ENCODE measurements around the gene B4GALT2.

DNA sequence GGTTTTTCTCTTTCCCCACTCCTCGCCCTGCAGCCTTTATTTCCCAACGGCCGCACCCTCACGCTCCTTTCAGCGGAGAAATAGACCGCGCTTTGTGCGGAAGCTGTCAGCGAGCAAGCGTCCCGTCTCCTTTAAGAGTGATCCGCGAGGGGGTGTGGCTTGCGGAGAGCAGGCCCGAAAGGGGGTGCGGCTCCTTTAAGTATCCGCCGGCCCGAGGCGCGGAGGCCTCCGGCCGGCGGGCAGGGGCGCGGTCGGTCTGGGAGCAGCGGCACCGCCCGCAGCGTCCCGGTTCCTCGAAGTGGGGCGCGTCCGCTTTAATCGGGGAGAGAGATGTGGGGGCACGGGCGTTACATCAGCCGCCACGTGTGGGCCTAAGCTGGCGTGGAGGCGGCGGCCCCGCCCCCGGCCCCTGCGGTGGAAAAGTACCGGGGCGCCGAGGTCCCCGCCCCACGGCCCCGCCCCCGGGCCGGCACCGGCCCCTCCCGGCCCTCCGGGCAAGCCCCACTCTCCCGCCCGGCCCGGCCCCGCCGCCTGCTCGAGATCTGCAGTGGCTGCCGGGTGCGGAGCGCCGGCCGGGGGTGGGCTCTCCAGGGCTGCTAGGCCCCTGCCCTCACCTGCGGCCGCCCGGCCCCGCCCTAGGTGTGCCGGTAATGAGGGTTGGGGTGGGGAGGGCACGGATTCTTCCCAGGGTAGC lies 51.0 kb downstream of the B4GALT2 start:
- TF ChIP-seq, protein P1, sequence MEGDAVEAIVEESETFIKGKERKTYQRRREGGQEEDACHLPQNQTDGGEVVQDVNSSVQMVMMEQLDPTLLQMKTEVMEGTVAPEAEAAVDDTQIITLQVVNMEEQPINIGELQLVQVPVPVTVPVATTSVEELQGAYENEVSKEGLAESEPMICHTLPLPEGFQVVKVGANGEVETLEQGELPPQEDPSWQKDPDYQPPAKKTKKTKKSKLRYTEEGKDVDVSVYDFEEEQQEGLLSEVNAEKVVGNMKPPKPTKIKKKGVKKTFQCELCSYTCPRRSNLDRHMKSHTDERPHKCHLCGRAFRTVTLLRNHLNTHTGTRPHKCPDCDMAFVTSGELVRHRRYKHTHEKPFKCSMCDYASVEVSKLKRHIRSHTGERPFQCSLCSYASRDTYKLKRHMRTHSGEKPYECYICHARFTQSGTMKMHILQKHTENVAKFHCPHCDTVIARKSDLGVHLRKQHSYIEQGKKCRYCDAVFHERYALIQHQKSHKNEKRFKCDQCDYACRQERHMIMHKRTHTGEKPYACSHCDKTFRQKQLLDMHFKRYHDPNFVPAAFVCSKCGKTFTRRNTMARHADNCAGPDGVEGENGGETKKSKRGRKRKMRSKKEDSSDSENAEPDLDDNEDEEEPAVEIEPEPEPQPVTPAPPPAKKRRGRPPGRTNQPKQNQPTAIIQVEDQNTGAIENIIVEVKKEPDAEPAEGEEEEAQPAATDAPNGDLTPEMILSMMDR (IDR thresholded peaks at IDR 0.05; ENCODE audit: borderline replicate concordance, extremely low read depth, low read length, poor library complexity, severe bottlenecking), result no peak
- no peak for TF ChIP-seq EZH2 (IDR thresholded peaks at IDR 0.05; ENCODE audit: borderline replicate concordance, low read depth, low read length, severe bottlenecking)

Data from DND-41 (cell line).